LNCAP (cell line): ENCODE measurements around the gene TENM4.

Experiments
- CTCF ChIP-seq: fragments of 450-650 bp; IDR thresholded peaks from 2 replicates; pipeline ENCODE4 v1.5.1; 2017; ENCODE audit warnings: mild to moderate bottlenecking

Gene TENM4

DNA sequence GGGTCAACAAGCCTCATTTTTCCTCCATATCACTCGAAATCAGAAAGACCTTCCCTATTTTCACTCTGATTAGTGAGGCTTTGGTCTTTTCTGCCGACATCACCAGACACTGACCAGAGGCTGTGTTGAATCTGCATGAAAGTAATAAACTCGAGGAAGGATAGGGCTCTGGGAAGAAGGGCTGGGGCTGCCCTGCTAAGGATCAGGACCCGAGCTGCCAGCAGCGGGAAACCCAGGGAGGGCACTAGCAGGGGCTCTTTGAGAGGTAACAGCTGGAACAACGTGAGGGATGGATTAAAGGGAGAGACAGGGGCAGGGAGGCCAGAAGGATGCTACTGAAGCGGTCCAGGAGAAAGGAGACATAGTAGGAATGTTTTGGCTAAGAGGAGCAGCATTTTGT lies 488.7 kb downstream of the TENM4 start:
- no peak for TF ChIP-seq CTCF

GRCh38 chr11:78949976-78950690 lies 490.7 kb downstream of the TENM4 start:
- no peak for TF ChIP-seq CTCF

DNA sequence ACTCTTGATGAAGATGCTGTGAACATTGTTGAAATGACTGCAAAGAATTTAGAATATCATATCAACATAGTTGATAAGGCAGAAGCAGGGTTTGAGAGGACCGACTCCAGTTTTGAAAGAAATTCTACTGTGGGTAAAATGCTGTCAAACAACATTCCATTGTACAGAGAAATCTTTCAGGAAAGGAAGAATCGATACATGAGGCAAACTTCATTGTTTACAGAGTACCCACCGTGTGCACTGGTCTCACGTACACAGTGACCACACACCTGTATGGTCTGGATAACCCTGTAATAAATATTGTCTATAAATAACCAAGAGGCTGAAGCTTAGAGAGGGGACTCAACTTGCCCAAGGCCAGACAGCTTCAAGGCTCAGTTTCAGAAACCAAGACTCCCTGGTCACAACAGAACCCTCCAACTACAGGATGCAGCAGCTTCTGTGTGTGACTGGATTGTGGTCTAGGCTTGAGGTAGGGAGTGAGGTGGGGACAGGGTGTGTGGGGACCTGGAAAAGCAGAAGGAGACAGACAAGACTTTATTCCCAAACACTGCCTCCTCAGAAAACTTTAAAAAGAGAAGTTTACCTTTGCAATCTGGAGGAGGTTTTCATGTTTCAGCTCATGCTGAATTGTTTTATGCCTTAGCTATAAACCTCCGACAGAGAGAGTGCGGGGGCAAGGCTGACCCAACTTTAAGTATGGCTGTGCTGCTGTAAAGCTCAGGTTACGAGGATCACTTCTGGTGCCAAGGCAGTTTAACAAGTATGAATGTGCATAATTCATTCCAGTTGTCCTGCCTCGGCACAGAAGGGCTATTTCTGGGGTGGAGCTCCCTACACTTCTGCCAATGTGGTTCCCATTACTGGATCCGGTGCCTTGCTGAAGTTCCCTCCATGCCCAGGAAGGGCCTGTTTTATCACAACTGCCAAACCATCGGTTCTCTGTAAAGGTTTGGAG lies 493.6 kb downstream of the TENM4 start:
- no peak for TF ChIP-seq CTCF

DNA sequence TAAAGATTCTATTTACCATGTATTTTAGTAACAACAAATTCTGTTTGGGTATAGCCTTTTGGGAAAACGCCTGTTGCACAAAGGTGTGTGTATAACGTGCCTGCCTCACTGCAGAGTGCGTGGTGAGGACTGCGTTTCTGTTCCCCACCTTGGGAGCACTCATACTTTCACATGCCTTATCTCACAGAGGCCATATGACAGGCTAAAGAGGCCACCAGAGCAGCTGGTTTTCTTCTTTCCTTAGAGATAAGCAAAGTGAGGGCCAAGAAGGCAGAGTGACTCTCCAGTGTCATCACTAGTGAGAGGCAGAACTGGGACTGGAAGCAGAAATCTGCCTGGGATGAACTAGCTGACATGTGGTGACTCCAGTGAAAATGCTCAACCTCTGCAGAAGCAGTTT lies 497.0 kb downstream of the TENM4 start:
- no peak for TF ChIP-seq CTCF

- TF ChIP-seq CTCF, result no peak
These were observed 497.7 kb downstream of the TENM4 start for GRCh38 chr11:78943154-78943553.

- no peak for TF ChIP-seq CTCF
These were observed 499.5 kb downstream of the TENM4 start for GRCh38 chr11:78941226-78941851.

DNA sequence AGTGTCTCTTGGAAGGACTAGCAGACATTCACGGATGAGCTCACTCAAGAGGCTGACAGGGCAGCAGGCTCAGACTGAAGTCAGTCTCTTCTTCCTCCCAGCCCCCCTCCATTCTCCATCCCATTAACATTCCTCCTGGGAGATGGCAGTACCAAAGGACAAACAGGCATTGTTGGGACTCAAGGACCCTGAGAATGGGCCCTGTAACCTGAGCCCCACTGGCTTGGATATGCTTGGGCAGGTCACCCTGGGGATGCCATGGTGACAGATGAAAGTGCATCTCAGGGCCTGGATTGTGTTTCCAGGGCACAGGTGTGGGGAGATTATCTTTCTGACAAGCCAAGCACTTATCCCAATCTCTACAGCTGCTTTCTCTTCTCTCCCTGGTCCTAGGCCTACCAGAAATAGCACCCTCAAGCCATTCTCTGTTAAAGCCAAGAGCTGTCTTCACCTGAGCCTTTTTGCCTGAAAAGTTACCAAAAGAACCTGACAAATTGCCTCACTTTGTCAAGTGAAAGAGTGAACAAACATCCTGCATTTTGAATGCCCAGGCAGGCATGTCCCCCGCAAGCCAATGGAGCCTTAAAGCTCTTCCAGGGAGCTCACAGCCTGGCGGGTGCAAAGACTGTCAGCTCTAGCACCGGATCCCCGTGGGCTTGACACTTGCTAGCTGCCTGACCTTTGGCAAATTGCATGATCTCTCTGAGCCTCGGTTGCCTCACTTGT lies 500.2 kb downstream of the TENM4 start:
- no peak for TF ChIP-seq CTCF
